Spinal cord (tissue), 10 donors: ENCODE data around the gene CHST12. TPM values are rescaled to one million over a fixed set of nuclear protein-coding genes. Genes with fewer than 3 reads are reported as not detected.
A peak's percentile ranks its signal among the peaks of the same experiment; 100 is the strongest.

Experiments
- DNase-seq, 6 donors: peaks; one replicate each; pipeline versions ENCODE4 v3.0.0 to v3.0.0-alpha.2; 2013 to 2015; ENCODE audit warnings: low spot score in 6 of 6, low read depth in 4 of 6
- H3K27ac ChIP-seq: one replicate; pipeline ENCODE4 v1.5.1; 2013; ENCODE audit warnings: low read depth, low read length, control low read depth
- H3K27me3 ChIP-seq: one replicate; pipeline ENCODE4 v1.6.1; 2013; ENCODE audit warnings: low read length; ENCODE audit not compliant: control insufficient read depth, insufficient read depth
- H3K36me3 ChIP-seq: one replicate; pipeline ENCODE4 v1.6.1; 2013; ENCODE audit warnings: low read length; ENCODE audit not compliant: control insufficient read depth, insufficient read depth
- H3K4me1 ChIP-seq: one replicate; pipeline ENCODE4 v1.6.1; 2013; ENCODE audit warnings: low read length; ENCODE audit not compliant: control insufficient read depth, insufficient read depth
- H3K4me3 ChIP-seq: one replicate; pipeline ENCODE4 v1.5.1; 2013; ENCODE audit warnings: low read depth, low read length, control low read depth
- H3K9me3 ChIP-seq: one replicate; pipeline ENCODE4 v1.6.1; 2013; ENCODE audit warnings: low read length; ENCODE audit not compliant: control insufficient read depth, insufficient read depth
- WGBS: methylation state at CpG from one replicate; pipeline ENCODE4 v1.1.5; 2013; ENCODE audit warnings: missing lambda C conversion rate; ENCODE audit not compliant: insufficient coverage; 5-methylcytosine and 5-hydroxymethylcytosine counted together
- polyA plus RNA-seq, 2 donors: library from polyadenylated mRNA; unstranded; fragments of 120-200 nt; gene quantifications; one replicate each; pipeline ENCODE4 v1.2.1, GENCODE V29; 2013; ENCODE audit not compliant: insufficient read length in 2 of 2
- total RNA-seq, 2 donors: library from RNA; depleted of rRNA in 1 of 2; stranded (reverse); fragments of 120-200 nt in 1 of 2; fragments of >200 nt in 1 of 2; gene quantifications; one replicate each; pipeline versions ENCODE4 v1.2.3 to v1.2.4, GENCODE V29; 2013 to 2014
- donor health status: healthy.

CHST12 gene
- total and polyA plus RNA-seq, 4 donors = 3.6 to 27.9 (median 16.4) TPM

DNA sequence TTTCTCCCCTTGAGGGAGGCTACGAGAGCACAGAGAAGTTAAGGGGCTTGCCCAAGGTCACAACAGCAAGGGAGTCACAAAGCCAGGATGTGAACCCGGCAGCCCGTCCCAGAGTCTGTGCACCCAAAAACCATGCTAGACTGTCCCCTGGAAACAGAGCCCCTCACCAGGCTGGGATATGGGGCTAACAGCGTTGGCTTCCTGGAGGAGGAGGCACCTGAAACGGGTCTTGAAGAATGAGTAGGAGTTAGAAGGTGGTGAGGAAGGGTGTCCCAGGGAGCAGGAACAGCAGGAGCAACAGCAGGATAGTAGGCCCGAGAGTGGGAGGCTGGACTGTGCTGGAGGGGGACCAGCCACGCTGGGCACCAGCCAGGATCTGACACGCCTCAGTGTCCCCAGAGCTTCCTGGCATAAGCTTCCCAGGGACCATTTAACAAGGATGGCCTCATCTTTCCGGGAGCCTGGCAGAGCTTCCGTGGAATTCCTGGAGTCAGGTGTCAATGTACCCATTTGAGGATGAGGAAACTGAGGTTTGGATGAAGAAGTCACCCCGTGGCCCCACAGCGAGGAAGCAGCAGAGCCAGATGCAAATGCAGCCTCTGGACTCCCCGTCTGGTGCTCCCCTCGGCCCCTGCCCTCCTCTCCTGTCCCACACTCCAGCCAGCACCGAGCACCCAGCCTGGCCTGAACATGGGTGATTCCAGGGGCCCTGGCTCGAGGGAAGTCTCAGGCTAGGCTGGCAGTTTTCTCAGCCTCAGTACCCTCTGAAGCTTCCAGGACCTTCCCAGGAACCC is 76.1 kb downstream of the CHST12 start:
- H3K4me3 ChIP-seq = no peak overlapping the region
- no peak overlapping the region for H3K27ac ChIP-seq
- H3K4me1 ChIP-seq = peaks cover 36% of the 10 kb centered on the region
- no peak for DNase-seq
- H3K27me3 ChIP-seq = no peaks in the 10 kb centered on the region
- no peaks in the 10 kb centered on the region for H3K9me3 ChIP-seq
- H3K36me3 ChIP-seq = peaks cover 10% of the 10 kb centered on the region
- 85% methylated on average over 16 of the region's 16 CpGs for WGBS

DNA sequence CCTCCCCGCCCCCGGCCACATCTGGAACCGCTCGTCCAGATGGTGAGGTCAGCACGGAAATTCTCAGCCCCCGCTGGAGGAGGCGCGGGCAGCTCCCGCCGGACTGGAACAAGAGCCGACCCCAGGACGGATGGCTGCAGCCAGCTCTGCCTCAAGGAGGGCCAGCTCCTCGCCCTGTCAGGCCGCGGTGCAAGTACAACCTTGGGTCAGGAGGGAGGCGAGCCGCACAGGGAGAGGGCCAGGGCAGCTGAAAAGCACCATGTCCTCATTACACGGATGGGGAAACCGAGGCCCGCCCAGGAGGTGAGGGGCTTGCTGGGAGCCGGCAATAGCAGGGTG is 76.6 kb downstream of the CHST12 start:
- Histone ChIP-seq H3K36me3 (peaks cover 9% of the 10 kb centered on the region), H3K9me3 (no peaks in the 10 kb centered on the region), H3K4me3 (no peak overlapping the region), H3K27me3 (no peaks in the 10 kb centered on the region), H3K4me1 (peaks cover 36% of the 10 kb centered on the region), H3K27ac (no peak overlapping the region)
- DNase-seq = no peak
- WGBS = 55% methylated on average over 21 of the region's 21 CpGs

DNA sequence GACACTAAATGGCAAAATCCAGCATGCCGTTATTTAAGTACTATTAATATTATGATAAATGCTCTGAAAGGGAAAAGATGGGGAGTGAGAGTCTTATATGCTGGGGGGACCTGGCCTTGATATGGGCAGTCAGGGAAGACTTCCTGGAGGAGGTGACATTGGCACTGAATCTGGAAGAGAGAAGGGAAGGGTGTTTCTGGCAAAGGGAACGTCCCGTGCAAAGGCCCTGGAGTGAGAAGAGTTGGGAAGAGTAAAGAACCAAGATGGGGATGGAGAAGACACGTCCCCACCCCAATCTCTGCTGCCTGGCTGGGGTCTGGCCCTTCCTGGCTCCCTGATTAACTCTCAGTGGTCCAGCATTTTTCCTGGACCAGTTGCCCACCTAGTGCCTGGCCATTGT is 77.8 kb downstream of the CHST12 start:
- no peak overlapping the region for H3K4me3 ChIP-seq
- H3K27ac ChIP-seq = no peak overlapping the region
- WGBS = 90% methylated on average over 3 of the region's 4 CpGs
- peaks cover 4% of the 10 kb centered on the region for H3K36me3 ChIP-seq
- no peak for DNase-seq
- no peaks in the 10 kb centered on the region for H3K9me3 ChIP-seq
- H3K27me3 ChIP-seq = no peaks in the 10 kb centered on the region
- peaks cover 36% of the 10 kb centered on the region for H3K4me1 ChIP-seq

DNA sequence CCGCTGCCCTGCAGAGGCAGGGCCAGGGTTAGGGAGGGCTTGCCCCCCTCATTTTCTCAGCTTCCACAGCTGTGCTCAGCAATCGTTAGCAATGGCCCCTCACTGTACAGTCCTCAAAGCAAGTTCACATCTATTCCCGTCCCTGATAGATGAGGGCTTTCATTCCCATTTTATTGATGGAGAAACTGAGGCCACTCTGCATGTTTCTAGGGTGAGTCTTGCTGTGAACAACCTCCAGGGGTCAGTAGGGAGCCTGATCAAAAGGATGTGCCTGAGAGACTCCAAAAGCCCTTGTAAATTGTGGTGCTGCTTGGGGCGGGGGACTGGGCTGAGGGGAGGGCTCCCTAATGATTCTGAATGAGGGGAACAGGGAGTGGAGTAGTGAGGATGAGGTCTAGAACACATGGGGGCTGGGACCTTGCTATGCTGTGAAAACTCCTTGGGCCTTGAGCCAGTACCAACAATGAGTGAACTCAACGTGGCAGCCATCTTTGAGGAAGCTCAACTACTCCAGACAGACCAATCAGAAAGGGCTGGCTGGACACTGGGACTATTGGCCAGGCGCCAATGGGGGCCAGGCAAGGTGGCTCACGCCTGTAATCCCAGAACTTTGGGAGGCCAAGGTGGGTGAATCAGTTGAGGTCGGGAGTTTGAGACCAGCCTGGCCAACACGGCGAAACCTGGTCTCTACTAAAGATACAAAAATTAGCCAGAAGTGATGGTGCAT is 79.5 kb downstream of the CHST12 start:
- Histone ChIP-seq H3K27ac (no peak overlapping the region), H3K36me3 (peaks cover 4% of the 10 kb centered on the region), H3K9me3 (no peaks in the 10 kb centered on the region), H3K4me3 (no peak overlapping the region), H3K4me1 (peaks cover 34% of the 10 kb centered on the region), H3K27me3 (no peaks in the 10 kb centered on the region)
- DNase-seq = no peak
- WGBS = 79% methylated on average over 8 of the region's 10 CpGs

DNA sequence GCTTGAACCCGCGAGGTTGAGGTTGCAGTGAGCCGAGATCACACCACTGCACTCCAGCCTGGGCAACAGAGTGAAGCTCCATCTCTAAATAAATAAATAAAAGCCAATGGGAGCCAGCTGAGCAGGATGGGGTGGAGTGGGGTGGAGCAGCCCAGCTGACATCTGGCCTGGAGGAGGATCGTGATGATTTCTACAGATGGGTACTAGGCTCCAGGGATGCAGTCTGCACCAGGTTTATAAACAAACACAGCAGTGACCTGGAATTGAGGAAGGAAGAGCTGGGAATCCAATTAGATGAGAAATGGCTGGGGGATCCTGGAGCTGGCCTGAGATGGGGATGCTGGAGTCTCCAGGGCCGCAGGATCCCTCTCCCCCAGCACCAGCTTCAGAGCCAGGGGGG is 80.1 kb downstream of the CHST12 start:
- Histone ChIP-seq H3K27ac (no peak overlapping the region), H3K4me1 (peaks cover 34% of the 10 kb centered on the region), H3K9me3 (no peaks in the 10 kb centered on the region), H3K4me3 (no peak overlapping the region), H3K36me3 (peaks cover 4% of the 10 kb centered on the region), H3K27me3 (no peaks in the 10 kb centered on the region)
- WGBS = 15% methylated on average over 1 of the region's 5 CpGs
- DNase-seq = no peak

DNA sequence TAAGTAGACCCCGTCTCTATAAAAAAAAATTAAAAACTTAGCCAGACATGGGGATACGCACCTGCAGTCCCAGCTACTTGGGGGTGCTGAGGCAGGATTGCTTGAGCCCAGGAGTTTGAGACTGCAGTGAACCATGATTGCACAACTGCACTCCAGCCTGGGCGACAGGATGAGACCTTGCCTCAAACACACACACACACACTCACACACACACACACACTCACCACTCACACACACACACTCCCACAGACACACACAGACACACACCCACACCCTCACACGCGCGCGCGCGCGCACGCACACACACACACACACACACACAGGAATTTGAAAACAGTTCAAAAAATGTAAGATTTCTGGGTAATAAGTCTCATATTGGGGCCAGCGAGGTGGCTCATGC is 81.5 kb downstream of the CHST12 start:
- DNase-seq = no peak
- H3K27me3 ChIP-seq = no peaks in the 10 kb centered on the region
- H3K27ac ChIP-seq = no peak overlapping the region
- H3K4me3 ChIP-seq = no peak overlapping the region
- H3K9me3 ChIP-seq = no peaks in the 10 kb centered on the region
- H3K36me3 ChIP-seq = peaks cover 4% of the 10 kb centered on the region
- H3K4me1 ChIP-seq = peaks cover 33% of the 10 kb centered on the region
- 90% methylated on average over 3 of the region's 12 CpGs for WGBS

DNA sequence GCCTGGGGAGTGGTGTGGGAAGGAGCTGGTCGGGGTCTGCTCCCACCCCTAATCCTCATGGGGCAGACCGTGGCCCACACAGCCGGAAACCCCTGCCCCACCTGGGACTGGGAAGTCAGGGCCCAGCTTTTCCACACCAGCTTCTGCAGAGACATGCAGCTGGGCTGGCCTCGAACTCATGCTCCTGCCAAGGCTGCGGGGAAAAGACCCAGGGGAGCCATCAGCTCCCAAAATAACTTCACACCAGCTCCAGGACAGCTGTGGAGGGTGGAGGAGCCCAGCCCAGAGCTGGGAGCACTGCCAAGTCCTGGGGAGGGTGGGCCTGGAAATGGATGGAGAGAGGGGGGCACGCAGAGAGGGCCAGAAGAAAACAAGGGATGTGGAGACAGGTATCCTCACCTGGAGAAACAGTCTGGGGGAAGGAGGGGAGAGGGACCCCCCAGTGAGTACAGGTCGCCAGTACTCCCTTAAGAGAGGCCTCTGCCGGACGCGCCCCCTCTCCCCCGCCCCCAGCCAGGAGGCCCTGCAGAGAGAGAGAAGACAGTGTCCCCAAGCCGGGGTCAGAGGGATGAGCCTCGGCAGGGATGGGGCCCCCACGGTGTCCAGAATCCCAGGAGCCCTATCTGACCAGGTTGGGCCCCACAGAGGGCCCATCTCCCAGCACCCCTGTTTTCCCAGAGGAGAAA is 84.3 kb downstream of the CHST12 start:
- Histone ChIP-seq H3K27ac (no peak overlapping the region), H3K27me3 (no peaks in the 10 kb centered on the region), H3K4me3 (no peak overlapping the region)

DNA sequence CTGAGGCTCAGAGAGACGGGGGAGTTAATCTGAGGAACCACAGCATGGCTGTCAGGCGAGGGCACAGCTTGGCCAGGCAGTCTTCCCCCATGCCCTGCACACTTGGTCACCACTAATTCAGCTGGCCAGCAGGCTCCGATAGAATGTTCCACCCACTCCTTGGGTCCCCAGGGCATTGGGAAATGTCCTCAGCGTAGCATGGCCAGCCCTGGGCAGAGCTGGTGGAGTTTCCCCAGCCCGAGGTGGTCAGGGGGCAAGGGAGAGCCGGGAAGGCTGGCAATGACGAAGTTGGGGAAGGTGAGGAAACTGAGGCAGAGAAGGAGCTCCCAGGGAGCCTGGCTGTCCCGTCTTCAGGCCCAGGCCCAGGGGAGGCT is 84.8 kb downstream of the CHST12 start:
- Histone ChIP-seq H3K9me3 (no peaks in the 10 kb centered on the region), H3K4me3 (no peak overlapping the region), H3K27me3 (no peaks in the 10 kb centered on the region), H3K4me1 (peaks cover 38% of the 10 kb centered on the region), H3K27ac (no peak overlapping the region), H3K36me3 (no peaks in the 10 kb centered on the region)
- WGBS = 85% methylated on average over 7 of the region's 8 CpGs
- no peak for DNase-seq

More for the DNA sequence above, 84.3 kb downstream of the CHST12 start:
- Histone ChIP-seq H3K4me1 (peaks cover 34% of the 10 kb centered on the region), H3K9me3 (no peaks in the 10 kb centered on the region), H3K36me3 (no peaks in the 10 kb centered on the region)
- WGBS = 57% methylated on average over 12 of the region's 14 CpGs
- DNase-seq = peak in 2 of 6 donors; percentile 42 to 48

DNA sequence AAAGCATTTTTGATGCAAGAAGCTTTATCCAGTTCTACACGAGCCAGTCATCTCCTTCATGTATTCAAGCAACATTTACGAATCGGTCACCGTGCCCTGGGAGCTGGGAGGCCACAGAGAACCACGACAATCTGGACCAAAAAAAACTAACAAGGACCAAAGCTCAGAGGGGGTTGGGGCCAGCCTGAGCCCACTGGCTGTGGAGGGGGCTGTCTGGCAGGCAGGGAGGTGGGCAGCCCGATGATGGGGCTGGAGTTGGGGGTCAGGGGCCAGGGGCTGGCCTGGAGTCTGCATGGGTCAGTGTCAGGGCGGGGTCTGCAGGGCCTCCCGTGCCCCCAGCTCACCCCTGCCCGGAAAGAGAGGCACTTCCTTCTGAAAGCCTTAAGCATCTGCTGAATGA is 85.3 kb downstream of the CHST12 start:
- Histone ChIP-seq H3K27ac (no peak overlapping the region), H3K36me3 (no peaks in the 10 kb centered on the region), H3K9me3 (no peaks in the 10 kb centered on the region), H3K4me3 (no peak overlapping the region), H3K27me3 (no peaks in the 10 kb centered on the region), H3K4me1 (peaks cover 38% of the 10 kb centered on the region)
- WGBS = 46% methylated on average over 8 of the region's 9 CpGs
- no peak for DNase-seq
